Measurements from ENCODE around the gene OR1G1.
"Not testable (repeated sequence)": the region's sequence is repeated elsewhere in the genome, so short reads cannot be mapped to it uniquely, and the experiment has no call there.

OR1G1 gene

GRCh38 chr17:3127451-3127850, at the start of gene OR1G1:
OR1G1 (minus strand) TSS chr17:3127551; CDS start chr17:3127551, 0 bp downstream.
- no peak for DNase-seq (ENCODE audit: low spot score)

DNA sequence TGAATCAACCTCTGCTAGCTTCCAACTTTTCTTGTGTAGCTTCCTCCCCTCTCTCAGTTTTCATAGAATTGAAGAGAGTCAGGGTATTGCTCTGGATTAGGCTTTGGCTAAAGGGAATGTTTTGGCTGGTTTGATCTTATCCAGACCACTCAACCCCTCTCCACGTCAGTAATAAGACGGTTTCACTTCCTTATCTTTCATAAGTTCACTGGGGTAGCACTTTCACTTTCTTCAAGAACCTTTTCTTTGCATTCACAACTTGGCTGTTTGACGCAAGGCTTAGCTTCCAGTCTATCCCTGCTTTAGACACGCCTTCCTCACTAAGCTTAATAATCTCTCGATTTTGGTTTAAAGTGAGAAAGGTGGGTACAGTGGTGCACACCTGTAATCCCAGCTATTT, 40.2 kb upstream of the OR1G1 start:
- DNase-seq (ENCODE audit: low spot score), result peak; percentile 37

DNA sequence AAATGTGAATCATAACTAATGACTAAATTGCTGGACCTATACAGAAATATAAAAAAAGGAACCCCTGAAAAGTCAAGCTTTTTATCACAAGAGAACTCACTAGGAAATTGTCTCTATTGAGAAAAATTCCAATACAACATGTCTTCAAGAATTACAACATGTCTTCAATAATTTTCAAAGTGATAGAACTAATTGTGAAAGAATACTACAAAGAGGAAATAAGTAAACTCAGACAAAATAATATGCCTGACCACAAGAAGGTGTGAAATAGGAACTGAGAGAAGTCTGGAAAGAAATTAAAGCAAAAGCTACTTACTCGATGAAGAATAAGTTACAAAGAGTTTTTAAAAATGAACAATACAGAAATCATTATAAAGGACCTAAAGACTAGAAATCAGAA, 29.9 kb upstream of the OR1G1 start:
- no peak for DNase-seq (ENCODE audit: low spot score)

GRCh38 chr17:3137494-3137893, 10.1 kb upstream of the OR1G1 start:
- not testable (repeated sequence) for DNase-seq (ENCODE audit: low spot score)

DNA sequence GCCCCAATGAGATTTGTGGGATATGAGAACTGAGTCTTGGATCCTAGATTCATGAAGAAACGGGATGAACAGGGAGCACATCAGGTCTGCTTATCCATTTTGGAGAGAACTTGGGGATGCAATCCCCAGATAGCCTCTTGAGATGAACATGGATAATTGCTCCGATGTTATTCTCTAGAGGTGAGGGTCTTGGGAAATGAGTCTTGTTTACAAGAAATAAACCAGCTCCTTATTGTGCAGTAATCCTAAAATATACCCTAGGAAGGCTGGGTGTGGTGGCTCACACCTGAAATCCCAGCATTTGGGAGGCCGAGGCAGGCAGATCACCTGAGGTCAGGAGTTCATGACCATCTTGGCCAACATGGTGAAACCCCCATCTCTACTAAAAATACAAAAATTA, 23.0 kb downstream of the OR1G1 start, which contains the start of gene OR1D2:
OR1D2 (minus strand) TSS at position 101 of the 400 bp plus-strand sequence. CDS start 11,426 bp downstream, outside the sequence.
- no peak for DNase-seq (ENCODE audit: low spot score)
